ENCODE data around the gene TCF25. TPM values are rescaled to one million over a fixed set of nuclear protein-coding genes. Genes with fewer than 3 reads are reported as not detected.

The TCF25 gene
- polyA plus RNA-seq, 1 donor (not counting 4 experiments of a cell fraction or from before 2014, with no cell fraction given) = 103 TPM

DNA sequence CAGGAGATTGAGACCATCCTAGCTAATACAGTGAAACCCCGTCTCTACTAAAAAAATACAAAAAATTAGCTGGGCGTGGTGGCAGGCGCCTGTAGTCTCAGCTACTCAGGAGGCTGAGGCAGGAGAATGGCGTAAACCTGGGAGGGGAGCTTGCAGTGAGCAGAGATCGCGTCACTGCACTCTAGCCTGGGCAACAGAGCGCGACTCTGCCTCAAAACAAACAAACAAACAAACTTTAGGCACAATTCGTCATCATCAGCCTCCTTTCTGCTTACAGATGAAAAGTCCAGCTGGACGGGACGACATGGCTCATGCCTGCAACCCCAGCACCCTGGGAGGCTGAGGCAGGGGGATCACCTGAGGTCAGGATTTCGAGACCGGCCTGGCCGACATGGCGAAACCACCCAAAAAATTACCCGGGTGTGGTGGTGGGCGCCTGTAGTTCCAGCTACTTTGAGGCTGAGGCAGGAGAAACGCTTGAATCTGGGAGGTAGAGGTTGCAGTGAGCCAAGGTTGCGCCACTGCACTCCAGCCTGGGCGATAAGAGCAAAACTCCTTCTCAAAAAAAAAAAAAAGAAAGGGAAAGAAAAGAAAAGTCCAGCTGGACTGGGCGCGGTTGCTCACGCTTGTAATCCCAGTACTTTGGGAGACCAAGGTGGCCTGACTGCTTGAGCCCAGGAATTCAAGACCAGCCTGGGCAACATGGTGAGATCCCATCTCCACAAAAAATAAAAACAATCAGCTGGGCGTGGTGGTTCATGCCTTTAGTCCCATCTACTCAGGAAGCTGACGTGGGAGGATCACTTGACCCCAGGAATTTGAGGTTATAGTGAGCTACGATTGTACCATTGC is 46.6 kb upstream of the TCF25 start:
- FAIRE-seq (no peak), DNase-seq (ENCODE audit: low read depth, low spot score) (no peak)
- Histone ChIP-seq H3K27me3 (ENCODE audit: control insufficient read depth, extremely low read depth, insufficient read depth, low read length) (no peaks in the 10 kb centered on the region), H3K9ac (ENCODE audit: control insufficient read depth, extremely low read depth, insufficient read depth, low read length) (no peak overlapping the region), H3K9me3 (ENCODE audit: control insufficient read depth, low read depth, low read length) (no peaks in the 10 kb centered on the region), H3K27ac (ENCODE audit: control insufficient read depth, insufficient read depth, low read length) (no peak overlapping the region), H3K4me3 (ENCODE audit: control insufficient read depth in 2 of 3, extremely low read depth in 1 of 3, insufficient read depth in 2 of 3, low read depth in 1 of 3, low read length in 3 of 3) (no peak overlapping the region), H3K36me3 (ENCODE audit: control insufficient read depth in 2 of 2, extremely low read depth in 1 of 2, insufficient read depth in 2 of 2, low read length in 2 of 2) (no peaks in the 10 kb centered on the region), H2AFZ (ENCODE audit: control insufficient read depth, low read length) (no peak overlapping the region), H3K4me2 (ENCODE audit: control insufficient read depth, extremely low read depth, insufficient read depth, low read depth, low read length) (no peak overlapping the region), H3K79me2 (ENCODE audit: control insufficient read depth, insufficient read depth, low read length) (no peaks in the 10 kb centered on the region), H4K20me1 (ENCODE audit: control insufficient read depth, extremely low read depth, insufficient read depth, low read length) (no peaks in the 10 kb centered on the region), H3K9me1 (ENCODE audit: control insufficient read depth, extremely low read depth, insufficient read depth, low read length) (no peaks in the 10 kb centered on the region), H3K4me1 (ENCODE audit: control insufficient read depth, extremely low read depth, insufficient read depth, low read length) (peaks cover 5% of the 10 kb centered on the region)
- TF ChIP-seq CTCF (optimal IDR thresholded peaks at IDR 0.05 in 1 of 3, IDR thresholded peaks at IDR 0.05 in 1 of 3, conservative IDR thresholded peaks at IDR 0.05 in 1 of 3; ENCODE audit: extremely low read depth in 1 of 3, insufficient read depth in 2 of 3, low read length in 3 of 3) (no peak), EZH2 (IDR thresholded peaks at IDR 0.05; ENCODE audit: low read length) (no peak)
- dilution Hi-C loops (cut with MboI; ENCODE audit: extremely low pct_ligation_motif_present, low sequenced_read_pairs) = no loop called here

DNA sequence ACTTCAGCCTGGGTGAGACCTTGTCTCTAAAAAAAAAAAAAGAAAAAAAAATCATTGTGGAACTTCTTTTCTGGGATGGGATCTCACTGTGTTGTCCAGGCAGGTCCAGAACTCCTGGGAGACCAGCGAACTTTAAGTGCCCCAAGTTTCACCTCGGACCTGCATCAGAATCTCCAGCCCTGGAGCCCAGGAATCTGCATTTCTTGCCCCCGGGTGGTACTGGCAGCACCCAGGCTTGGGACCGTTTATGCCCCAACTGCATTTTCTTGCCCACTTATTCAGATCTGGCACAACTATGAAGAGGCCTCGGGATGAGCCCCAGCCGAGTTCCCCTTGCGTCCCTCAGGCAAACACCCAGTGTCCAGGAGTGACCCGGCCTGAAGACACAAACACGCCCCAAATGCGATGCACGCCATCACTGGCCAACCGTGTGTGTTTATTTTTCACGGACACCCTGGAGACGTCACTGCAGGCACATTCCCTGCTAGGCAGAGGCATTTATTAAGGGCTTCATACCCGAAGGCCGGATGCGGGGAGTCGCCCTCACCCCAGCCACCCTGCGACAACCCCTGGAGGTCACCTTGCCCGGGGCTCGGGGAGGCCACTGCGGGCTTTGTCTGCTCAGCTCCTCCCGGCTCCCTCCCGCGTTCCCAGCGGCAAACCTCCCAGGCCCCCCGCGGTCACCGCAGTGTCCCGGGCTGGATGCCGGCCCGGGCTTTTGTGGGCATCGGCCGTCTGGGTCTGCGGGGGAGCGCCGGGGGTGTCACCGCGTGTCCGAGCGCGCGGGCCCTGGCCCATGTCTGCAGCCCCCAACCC is 45.8 kb upstream of the TCF25 start:
- no peak for FAIRE-seq
- Histone ChIP-seq H3K79me2 (ENCODE audit: control insufficient read depth, insufficient read depth, low read length) (no peaks in the 10 kb centered on the region), H3K9ac (ENCODE audit: control insufficient read depth, extremely low read depth, insufficient read depth, low read length) (peak overlapping the region; percentile 9), H3K27me3 (ENCODE audit: control insufficient read depth, extremely low read depth, insufficient read depth, low read length) (no peaks in the 10 kb centered on the region), H4K20me1 (ENCODE audit: control insufficient read depth, extremely low read depth, insufficient read depth, low read length) (no peaks in the 10 kb centered on the region), H3K4me1 (ENCODE audit: control insufficient read depth, extremely low read depth, insufficient read depth, low read length) (peaks cover 5% of the 10 kb centered on the region), H3K4me3 (ENCODE audit: control insufficient read depth in 2 of 3, extremely low read depth in 1 of 3, insufficient read depth in 2 of 3, low read depth in 1 of 3, low read length in 3 of 3) (peak overlapping the region; percentile 43 to 66 (median 57)), H3K4me2 (ENCODE audit: control insufficient read depth, extremely low read depth, insufficient read depth, low read depth, low read length) (peak overlapping the region; percentile 90), H3K27ac (ENCODE audit: control insufficient read depth, insufficient read depth, low read length) (no peak overlapping the region), H3K9me3 (ENCODE audit: control insufficient read depth, low read depth, low read length) (no peaks in the 10 kb centered on the region), H2AFZ (ENCODE audit: control insufficient read depth, low read length) (peak overlapping the region; percentile 4), H3K9me1 (ENCODE audit: control insufficient read depth, extremely low read depth, insufficient read depth, low read length) (no peaks in the 10 kb centered on the region), H3K36me3 (ENCODE audit: control insufficient read depth in 2 of 2, extremely low read depth in 1 of 2, insufficient read depth in 2 of 2, low read length in 2 of 2) (no peaks in the 10 kb centered on the region)
- TF ChIP-seq EZH2 (IDR thresholded peaks at IDR 0.05; ENCODE audit: low read length) = no peak
- TF ChIP-seq CTCF (optimal IDR thresholded peaks at IDR 0.05 in 1 of 3, IDR thresholded peaks at IDR 0.05 in 1 of 3, conservative IDR thresholded peaks at IDR 0.05 in 1 of 3; ENCODE audit: extremely low read depth in 1 of 3, insufficient read depth in 2 of 3, low read length in 3 of 3) = no peak
- dilution Hi-C loops (cut with MboI; ENCODE audit: extremely low pct_ligation_motif_present, low sequenced_read_pairs) = no loop called here
- DNase-seq (ENCODE audit: low read depth, low spot score) = no peak
